HTR-8/SVneo (cell line): ENCODE results near the gene GPC3.

Source experiments
- DNase-seq: peaks from one replicate; pipeline ENCODE4 v3.0.0; 2011; ENCODE audit warnings: low spot score, mixed read lengths; ENCODE audit not compliant: insufficient read length
- FAIRE-seq: peaks from 2 replicates; lab custom pipeline; 2011; peaks lifted over from hg19 to GRCh38; lab: Jason Lieb, UNC

Gene GPC3

GRCh38 chrX:133971586-133971985, 13.8 kb downstream of the GPC3 start:
- FAIRE-seq (no peak), DNase-seq (no peak)

GRCh38 chrX:133970076-133970475, 15.3 kb downstream of the GPC3 start:
- FAIRE-seq: no peak

GRCh38 chrX:133969191-133969590, 16.2 kb downstream of the GPC3 start:
- DNase-seq (no peak), FAIRE-seq (no peak)

More at GRCh38 chrX:133970076-133970475, 15.3 kb downstream of the GPC3 start:
- DNase-seq: no peak

GRCh38 chrX:133968109-133968508, 17.3 kb downstream of the GPC3 start:
- no peak for FAIRE-seq
- no peak for DNase-seq

GRCh38 chrX:133966199-133966598, 19.2 kb downstream of the GPC3 start:
- no peak for DNase-seq

GRCh38 chrX:133965321-133965720, 20.1 kb downstream of the GPC3 start:
- no peak for DNase-seq
- no peak for FAIRE-seq

More at GRCh38 chrX:133966199-133966598, 19.2 kb downstream of the GPC3 start:
- no peak for FAIRE-seq

- DNase-seq: no peak
- no peak for FAIRE-seq
These were observed 24.3 kb downstream of the GPC3 start for GRCh38 chrX:133961046-133961445.

- DNase-seq: no peak
- FAIRE-seq: no peak
These were observed 25.4 kb downstream of the GPC3 start for GRCh38 chrX:133959972-133960371.

- FAIRE-seq (no peak), DNase-seq (no peak)
These were observed 26.3 kb downstream of the GPC3 start for GRCh38 chrX:133958997-133959688.

GRCh38 chrX:133956570-133957340, 28.6 kb downstream of the GPC3 start:
- DNase-seq: no peak
- no peak for FAIRE-seq

- FAIRE-seq (no peak), DNase-seq (no peak)
These were observed 31.5 kb downstream of the GPC3 start for GRCh38 chrX:133953785-133954355.

GRCh38 chrX:133953078-133953477, 32.3 kb downstream of the GPC3 start:
- no peak for FAIRE-seq
- no peak for DNase-seq

GRCh38 chrX:133951098-133951497, 34.3 kb downstream of the GPC3 start:
- FAIRE-seq (no peak), DNase-seq (no peak)

GRCh38 chrX:133950214-133950613, 35.2 kb downstream of the GPC3 start:
- DNase-seq: no peak
- no peak for FAIRE-seq

- FAIRE-seq (no peak), DNase-seq (no peak)
These were observed 36.5 kb downstream of the GPC3 start for GRCh38 chrX:133948895-133949294.

- FAIRE-seq (no peak), DNase-seq (no peak)
These were observed 37.4 kb downstream of the GPC3 start for GRCh38 chrX:133947996-133948395.

GRCh38 chrX:133947022-133947421, 38.4 kb downstream of the GPC3 start:
- DNase-seq: no peak
- no peak for FAIRE-seq

- FAIRE-seq: no peak
- DNase-seq: no peak
These were observed 41.9 kb downstream of the GPC3 start for GRCh38 chrX:133943507-133943906.

GRCh38 chrX:133939655-133940302, 45.6 kb downstream of the GPC3 start:
- FAIRE-seq (no peak), DNase-seq (no peak)

- FAIRE-seq: no peak
These were observed 46.9 kb downstream of the GPC3 start for GRCh38 chrX:133938530-133938929.

GRCh38 chrX:133937022-133937421, 48.4 kb downstream of the GPC3 start:
- FAIRE-seq: no peak
- DNase-seq: no peak

More at GRCh38 chrX:133938530-133938929, 46.9 kb downstream of the GPC3 start:
- DNase-seq: no peak
